Testis (tissue), 3 donors: Measurements from ENCODE around the gene LCLAT1. TPM values are rescaled to one million over a fixed set of nuclear protein-coding genes. Genes with fewer than 3 reads are reported as not detected.

Experiments used
- DNase-seq: peaks from one replicate; pipeline ENCODE4 v3.0.0-alpha.2; 2019
- H3K27ac ChIP-seq, 2 donors: fragments of 200-600 bp; sonication (generic); one replicate each; pipeline ENCODE4 v1.5.1; 2019
- H3K27me3 ChIP-seq: fragments of 200-600 bp; sonication (generic); one replicate; pipeline ENCODE4 v1.5.1; 2019
- H3K36me3 ChIP-seq: fragments of 200-600 bp; sonication (generic); one replicate; pipeline ENCODE4 v1.5.1; 2017; ENCODE audit warnings: low read depth; ENCODE audit errors: missing control alignments
- H3K4me1 ChIP-seq: fragments of 200-600 bp; sonication (generic); one replicate; pipeline ENCODE4 v1.5.1; 2019
- H3K4me3 ChIP-seq, 2 donors: fragments of 200-600 bp; sonication (generic); one replicate each; pipeline ENCODE4 v1.5.1; 2017 to 2019
- H3K9me3 ChIP-seq: fragments of 200-600 bp; sonication (generic); one replicate; pipeline ENCODE4 v1.5.1; 2017
- CTCF ChIP-seq, 3 experiments: fragments of 450-650 bp in 2 of 3; fragments of 200-600 bp in 1 of 3; sonication (generic) in 1 of 3; IDR thresholded peaks; one replicate each; pipeline ENCODE4 v1.5.1; 2016 to 2019; ENCODE audit warnings: antibody characterized with exemption in 3 of 3, mild to moderate bottlenecking in 2 of 3, moderate library complexity in 1 of 3
- POLR2A ChIP-seq: fragments of 450-650 bp; IDR thresholded peaks from one replicate; pipeline ENCODE4 v1.6.1; 2017; ENCODE audit warnings: antibody characterized with exemption, mild to moderate bottlenecking, moderate library complexity
- WGBS, 2 donors: methylation state at CpG; one replicate each; pipeline ENCODE4 v1.1.5; 2018; 5-methylcytosine and 5-hydroxymethylcytosine counted together
- intact Hi-C: fragments of 100-400 bp; cut with DNase I; formaldehyde crosslinking; loops from one replicate; pipeline ENCODE4 v1.15.1; 2023; ENCODE audit warnings: low total_unique reads
- polyA plus RNA-seq: library from polyadenylated mRNA; stranded (reverse); fragments of 350-450 nt; fragmentation: Illumina TruSeq; extraction: RNeasy Lipid Tissue Mini Kit (QIAGEN cat#74804); gene quantifications from one replicate; pipeline ENCODE4 v1.2.3, GENCODE V29; 2014; ENCODE audit warnings: low read depth, low replicate concordance; ENCODE audit not compliant: insufficient read depth
- total RNA-seq, 2 donors: library from RNA; depleted of rRNA; stranded (reverse); fragments of >200 nt; gene quantifications; one replicate each; pipeline ENCODE4 v1.2.3, GENCODE V29; 2016

The LCLAT1 gene
- total and polyA plus RNA-seq, 3 donors from 2014 or later: 11.1 to 39.4 (median 34.9) TPM

- Histone ChIP-seq H3K36me3 (no peaks in the 10 kb centered on the region), H3K9me3 (no peaks in the 10 kb centered on the region), H3K4me3 (no peak overlapping the region), H3K27ac (no peak overlapping the region), H3K27me3 (no peaks in the 10 kb centered on the region), H3K4me1 (no peaks in the 10 kb centered on the region)
- DNase-seq: no peak
- TF ChIP-seq POLR2A (no peak), CTCF (IDR thresholded peaks at IDR 0.05) (no peak)
- intact Hi-C loops: no loop called here
- 73 to 78% methylated on average over 5 of the region's 5 CpGs for WGBS, 2 donors
Observed at GRCh38 chr2:30655660-30656059, 208.6 kb downstream of the LCLAT1 start.

GRCh38 chr2:30656079-30656478 lies 209.0 kb downstream of the LCLAT1 start:
- intact Hi-C loops: no loop called here

GRCh38 chr2:30661173-30662107 lies 214.4 kb downstream of the LCLAT1 start:
- TF ChIP-seq CTCF (IDR thresholded peaks at IDR 0.05) (no peak), POLR2A (no peak)
- Histone ChIP-seq H3K27me3 (no peaks in the 10 kb centered on the region), H3K27ac (no peak overlapping the region), H3K36me3 (no peaks in the 10 kb centered on the region), H3K9me3 (no peaks in the 10 kb centered on the region), H3K4me1 (no peaks in the 10 kb centered on the region), H3K4me3 (no peak overlapping the region)
- DNase-seq: no peak
- WGBS, 2 donors: 86 to 89% methylated on average over 5 of the region's 5 CpGs
- intact Hi-C loops: no loop called here

More at GRCh38 chr2:30656079-30656478, 209.0 kb downstream of the LCLAT1 start:
- no peaks in the 10 kb centered on the region for H3K9me3 ChIP-seq
- H3K27ac ChIP-seq: no peak overlapping the region
- 61 to 67% methylated on average over 3 to 4 of the region's 4 CpGs for WGBS, 2 donors
- H3K4me3 ChIP-seq: no peak overlapping the region
- H3K36me3 ChIP-seq: no peaks in the 10 kb centered on the region
- TF ChIP-seq POLR2A: no peak
- TF ChIP-seq CTCF (IDR thresholded peaks at IDR 0.05): no peak
- H3K4me1 ChIP-seq: no peaks in the 10 kb centered on the region
- no peak for DNase-seq
- H3K27me3 ChIP-seq: no peaks in the 10 kb centered on the region

GRCh38 chr2:30662268-30663131 lies 215.5 kb downstream of the LCLAT1 start:
- no peaks in the 10 kb centered on the region for H3K36me3 ChIP-seq
- H3K27ac ChIP-seq: no peak overlapping the region
- intact Hi-C loops: no loop called here
- no peaks in the 10 kb centered on the region for H3K27me3 ChIP-seq
- H3K4me3 ChIP-seq: no peak overlapping the region
- TF ChIP-seq CTCF (IDR thresholded peaks at IDR 0.05) (no peak), POLR2A (no peak)
- no peaks in the 10 kb centered on the region for H3K9me3 ChIP-seq
- DNase-seq: no peak
- WGBS, 2 donors: 60 to 75% methylated on average over 12 of the region's 12 CpGs
- H3K4me1 ChIP-seq: no peaks in the 10 kb centered on the region
